HEK293T (cell line): Measurements from ENCODE around the gene SHMT2.

Experiments used
- CTCF ChIA-PET: fragments of 350-600 bp; formaldehyde crosslinking; extraction: SDS; loops from one replicate; lab custom pipeline; 2021; ENCODE audit warnings: antibody characterized with exemption, inconsistent platforms; lab: Yijun Ruan, JAX
- POLR2A ChIA-PET: fragments of 350-600 bp; formaldehyde crosslinking; extraction: SDS; loops from one replicate; lab custom pipeline; 2020; ENCODE audit warnings: antibody characterized with exemption, inconsistent platforms; lab: Yijun Ruan, JAX
- DNase-seq: peaks from one replicate; pipeline ENCODE4 v3.0.0; 2012; ENCODE audit warnings: mixed read lengths; ENCODE audit errors: extremely low spot score
- ARNT ChIP-seq: fragments of 450-650 bp; IDR thresholded peaks from 2 replicates; pipeline ENCODE4 v1.6.1; 2017; ENCODE audit warnings: mild to moderate bottlenecking
- BHLHE40 ChIP-seq: fragments of 450-650 bp; IDR thresholded peaks from 2 replicates; pipeline ENCODE4 v1.6.1; 2016; ENCODE audit warnings: mild to moderate bottlenecking, moderate library complexity, borderline replicate concordance
- CTBP1 ChIP-seq: fragments of 450-650 bp; IDR thresholded peaks from 2 replicates; pipeline ENCODE4 v1.6.1; 2016; ENCODE audit warnings: borderline replicate concordance
- ELF4 ChIP-seq: fragments of 450-650 bp; IDR thresholded peaks from 2 replicates; pipeline ENCODE4 v1.6.1; 2017; ENCODE audit warnings: antibody characterized with exemption
- FOXA1 ChIP-seq: fragments of 450-650 bp; IDR thresholded peaks from 2 replicates; pipeline ENCODE4 v1.6.1; 2016; ENCODE audit warnings: mild to moderate bottlenecking
- FOXK2 ChIP-seq: fragments of 450-650 bp; IDR thresholded peaks from 2 replicates; pipeline ENCODE4 v1.6.1; 2016; ENCODE audit warnings: mild to moderate bottlenecking
- FOXM1 ChIP-seq: fragments of 450-650 bp; IDR thresholded peaks from 2 replicates; pipeline ENCODE4 v1.6.1; 2017; ENCODE audit warnings: mild to moderate bottlenecking, borderline replicate concordance
- HDGF ChIP-seq: fragments of 450-650 bp; IDR thresholded peaks from 2 replicates; pipeline ENCODE4 v1.6.1; 2017; ENCODE audit warnings: antibody characterized with exemption, borderline replicate concordance
- L3MBTL2 ChIP-seq: fragments of 450-650 bp; conservative IDR thresholded peaks from 2 replicates; pipeline ENCODE4 v1.6.1; 2016; ENCODE audit warnings: mild to moderate bottlenecking
- LEF1 ChIP-seq: fragments of 450-650 bp; IDR thresholded peaks from 2 replicates; pipeline ENCODE4 v1.6.1; 2017; ENCODE audit warnings: mild to moderate bottlenecking, borderline replicate concordance
- NFRKB ChIP-seq: fragments of 450-650 bp; IDR thresholded peaks from 2 replicates; pipeline ENCODE4 v1.6.1; 2016; ENCODE audit warnings: mild to moderate bottlenecking, moderate library complexity
- PKNOX1 ChIP-seq: fragments of 450-650 bp; IDR thresholded peaks from 2 replicates; pipeline ENCODE4 v1.6.1; 2016
- SP1 ChIP-seq: fragments of 450-650 bp; IDR thresholded peaks from 2 replicates; pipeline ENCODE4 v1.6.1; 2017
- SUZ12 ChIP-seq: fragments of 450-650 bp; IDR thresholded peaks from 2 replicates; pipeline ENCODE4 v1.6.1; 2016; ENCODE audit warnings: mild to moderate bottlenecking
- TARDBP ChIP-seq: fragments of 450-650 bp; IDR thresholded peaks from 2 replicates; pipeline ENCODE4 v1.6.1; 2016
- ZNF384 ChIP-seq: fragments of 450-650 bp; IDR thresholded peaks from 2 replicates; pipeline ENCODE4 v1.6.1; 2016

Gene SHMT2

GRCh38 chr12:57230381-57231155 is 1.1 kb downstream of the SHMT2 start:
- ChIA-PET CTCF (interaction anchor here (0.6 to 2.5 kb wide), 5 partner anchors 9 to 223 kb away, joined by 3 to 21 read pairs (median 15); no protein-coding TSS in a partner anchor), POLR2A (interaction anchor here (0.9 to 5.5 kb wide), 12 partner anchors 9 to 228 kb away, joined by 3 to 87 read pairs (median 6); partner anchors contain the start of genes INHBE, NEMP1, NXPH4 and STAT6)
- DNase-seq: no peak
- TF ChIP-seq FOXK2 (no peak), PKNOX1 (no peak), TARDBP (no peak), L3MBTL2 (no peak), CTBP1 (no peak), FOXM1 (no peak), BHLHE40 (no peak), LEF1 (no peak), SUZ12 (no peak), ELF4 (no peak), HDGF (no peak), FOXA1 (no peak), ZNF384 (no peak), SP1 (no peak), ARNT (no peak), NFRKB (no peak)

GRCh38 chr12:57231276-57232021 is 1.9 kb downstream of the SHMT2 start:
- TF ChIP-seq ARNT (no peak), LEF1 (no peak), HDGF (no peak), ELF4 (no peak), FOXK2 (no peak), SUZ12 (no peak), FOXA1 (no peak)
- no peak for DNase-seq
- ChIA-PET CTCF (interaction anchor here (2.3 to 2.5 kb wide), 2 partner anchors 8 to 17 kb away, joined by 17 to 21 read pairs; no protein-coding TSS in a partner anchor), POLR2A (interaction anchor here (3.5 to 5.5 kb wide), 3 partner anchors 9 to 224 kb away, joined by 14 to 87 read pairs (median 80); partner anchors contain the start of genes INHBE and NXPH4)

GRCh38 chr12:57232156-57232756 is 2.7 kb downstream of the SHMT2 start:
- TF ChIP-seq FOXK2: no peak
- no peak for TF ChIP-seq NFRKB
- TF ChIP-seq PKNOX1: no peak
- no peak for TF ChIP-seq ZNF384
- no peak for TF ChIP-seq ARNT
- TF ChIP-seq CTBP1: no peak
- TF ChIP-seq SP1: no peak
- no peak for TF ChIP-seq FOXM1
- TF ChIP-seq TARDBP: no peak
- TF ChIP-seq BHLHE40: no peak
- TF ChIP-seq L3MBTL2: no peak
- TF ChIP-seq HDGF: no peak
- no peak for TF ChIP-seq ELF4
- no peak for TF ChIP-seq FOXA1
- DNase-seq: no peak
- ChIA-PET POLR2A (interaction anchor here (3.5 to 5.5 kb wide), 3 partner anchors 9 to 223 kb away, joined by 14 to 87 read pairs (median 80); partner anchors contain the start of genes INHBE and NXPH4), CTCF (interaction anchor here (0.6 kb wide), 1 partner anchor 410 kb away, joined by 3 read pairs; no protein-coding TSS in a partner anchor)

- no peak for DNase-seq
- TF ChIP-seq TARDBP (no peak), ELF4 (no peak), HDGF (no peak), LEF1 (no peak), PKNOX1 (no peak), FOXM1 (no peak), ARNT (no peak), CTBP1 (no peak), FOXA1 (no peak), BHLHE40 (no peak), NFRKB (no peak), L3MBTL2 (no peak), ZNF384 (no peak)
- POLR2A ChIA-PET: interaction anchor here (0.9 to 5.5 kb wide), 2 partner anchors 11 to 17 kb away, joined by 4 to 87 read pairs; partner anchors contain the start of gene NXPH4
- CTCF ChIA-PET: no interaction called here
Observed at GRCh38 chr12:57233357-57234232, 4.1 kb downstream of the SHMT2 start.
